DMS53 treated with DMSO at 0.1 percent for 48 hours (cell line): ENCODE data around the gene KCNQ1.

Experiments
- DNase-seq: peaks from one replicate; lab custom pipeline; 2025; ENCODE audit not compliant: unreplicated experiment; lab: John Stamatoyannopoulos, UW

Gene KCNQ1

GRCh38 chr11:2519862-2520735, 75.3 kb downstream of the KCNQ1 start:
- no peak for DNase-seq

GRCh38 chr11:2520736-2521035, 75.9 kb downstream of the KCNQ1 start:
- DNase-seq: no peak

GRCh38 chr11:2521081-2521732, 76.4 kb downstream of the KCNQ1 start:
- DNase-seq: no peak

- DNase-seq: no peak
Measured at GRCh38 chr11:2521733-2522630, 77.2 kb downstream of the KCNQ1 start.

- DNase-seq: no peak
Measured at GRCh38 chr11:2522631-2523255, 77.9 kb downstream of the KCNQ1 start.

GRCh38 chr11:2523821-2524391, 79.1 kb downstream of the KCNQ1 start:
- no peak for DNase-seq

GRCh38 chr11:2524446-2525165, 79.8 kb downstream of the KCNQ1 start:
- no peak for DNase-seq

- DNase-seq: no peak
Measured at GRCh38 chr11:2525166-2525861, 80.5 kb downstream of the KCNQ1 start.

GRCh38 chr11:2525941-2526807, 81.4 kb downstream of the KCNQ1 start:
- DNase-seq: no peak

GRCh38 chr11:2526808-2527381, 82.1 kb downstream of the KCNQ1 start:
- DNase-seq: no peak

- no peak for DNase-seq
Measured at GRCh38 chr11:2527621-2528291, 82.9 kb downstream of the KCNQ1 start.

GRCh38 chr11:2528301-2529050, 83.7 kb downstream of the KCNQ1 start:
- DNase-seq: no peak

GRCh38 chr11:2529173-2529572, 84.4 kb downstream of the KCNQ1 start:
- no peak for DNase-seq

- no peak for DNase-seq
Measured at GRCh38 chr11:2529636-2530035, 84.8 kb downstream of the KCNQ1 start.

GRCh38 chr11:2530131-2530854, 85.5 kb downstream of the KCNQ1 start:
- DNase-seq: no peak

GRCh38 chr11:2530855-2531200, 86.0 kb downstream of the KCNQ1 start:
- DNase-seq: no peak
